ENCODE results near the gene SUB1.

SUB1 gene

GRCh38 chr5:32646061-32646969 lies 61.0 kb downstream of the SUB1 start:
- DNase-seq = no peak

GRCh38 chr5:32651088-32651487 lies 65.7 kb downstream of the SUB1 start:
- no peak for DNase-seq

GRCh38 chr5:32651638-32652037 lies 66.3 kb downstream of the SUB1 start:
- no peak for DNase-seq
